NCI-H2196 (cell line): Measurements from ENCODE around the gene HARS2.
"Not testable (repeated sequence)": the region's sequence is repeated elsewhere in the genome, so short reads cannot be mapped to it uniquely, and the experiment has no call there.

Experiments
- DNase-seq: peaks from one replicate; lab custom pipeline; 2025; ENCODE audit not compliant: unreplicated experiment; lab: John Stamatoyannopoulos, UW

The HARS2 gene

DNA sequence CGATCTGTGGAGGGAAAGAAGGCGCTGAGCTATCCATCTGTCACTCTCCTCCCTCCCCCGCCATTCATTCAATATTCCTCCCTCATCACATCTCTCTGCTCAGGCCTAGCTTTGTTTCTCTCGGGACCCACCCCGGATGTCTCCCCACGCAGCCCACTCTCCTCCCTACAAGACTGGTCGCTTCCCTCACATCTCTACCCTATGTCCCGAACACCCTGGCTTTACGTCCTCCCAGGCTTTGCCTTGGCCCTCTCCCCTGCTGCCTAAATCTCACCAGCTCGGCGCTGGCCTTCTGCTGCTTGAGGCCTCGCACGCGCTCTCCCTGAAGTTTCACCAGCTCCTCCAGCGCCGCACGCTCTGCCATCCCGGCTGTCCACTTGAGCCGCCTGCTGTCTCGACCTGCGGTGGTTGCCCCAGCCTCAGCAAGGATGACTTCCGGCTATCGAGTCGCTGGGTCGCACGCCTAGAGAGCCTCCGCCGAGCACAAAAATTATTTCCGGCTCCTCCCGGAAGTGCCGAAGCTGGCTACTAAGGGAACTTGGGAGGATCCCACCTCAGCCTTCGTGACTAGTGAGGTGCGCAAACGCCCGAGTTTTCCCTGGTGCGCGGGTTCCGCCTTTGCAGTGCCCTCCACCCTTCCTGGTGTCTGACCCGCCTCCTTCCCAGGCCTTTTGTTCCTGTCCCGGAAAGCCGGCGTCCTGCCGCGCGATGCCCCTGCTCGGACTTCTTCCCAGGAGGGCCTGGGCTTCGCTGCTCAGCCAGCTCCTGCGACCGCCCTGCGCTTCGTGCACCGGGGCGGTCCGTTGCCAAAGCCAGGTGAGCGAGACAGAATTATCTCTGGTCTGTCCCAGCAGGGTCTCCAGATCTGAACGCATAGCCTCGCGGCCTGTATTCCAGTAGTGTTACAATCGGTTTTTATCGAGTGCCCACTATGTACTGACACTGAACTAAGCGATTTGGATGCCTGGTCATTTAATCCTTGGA is at the start of gene HARS2, which contains the start of gene HARS1:
TSS of gene HARS2 (plus strand) at position 515 of the 984 bp plus-strand sequence. CDS start at position 709, 194 bp downstream.
TSS of gene HARS1 (minus strand) at position 430 of the 984 bp plus-strand sequence. CDS start at position 364, 66 bp downstream.
- peak; percentile 95 for DNase-seq

DNA sequence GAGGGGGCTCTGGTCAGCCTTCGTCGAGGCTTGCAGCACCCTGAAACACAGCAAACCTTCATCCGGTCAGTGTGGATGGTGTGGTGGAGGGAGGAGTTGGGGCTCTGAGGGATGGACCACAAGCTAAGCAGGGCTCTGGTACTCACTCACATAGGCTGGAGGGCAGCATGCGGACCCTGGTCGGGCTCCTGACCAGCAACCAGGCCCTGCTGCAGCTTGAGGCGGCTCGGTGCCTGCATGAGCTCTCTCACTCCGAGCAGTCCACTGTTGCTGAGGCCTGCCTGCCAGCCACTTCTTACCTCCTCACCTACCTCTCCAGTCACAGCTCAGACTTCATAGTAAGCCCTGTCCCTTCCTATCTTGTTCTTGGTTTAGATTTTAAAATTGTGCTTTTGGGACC is 49.5 kb upstream of the HARS2 start:
- DNase-seq = no peak

DNA sequence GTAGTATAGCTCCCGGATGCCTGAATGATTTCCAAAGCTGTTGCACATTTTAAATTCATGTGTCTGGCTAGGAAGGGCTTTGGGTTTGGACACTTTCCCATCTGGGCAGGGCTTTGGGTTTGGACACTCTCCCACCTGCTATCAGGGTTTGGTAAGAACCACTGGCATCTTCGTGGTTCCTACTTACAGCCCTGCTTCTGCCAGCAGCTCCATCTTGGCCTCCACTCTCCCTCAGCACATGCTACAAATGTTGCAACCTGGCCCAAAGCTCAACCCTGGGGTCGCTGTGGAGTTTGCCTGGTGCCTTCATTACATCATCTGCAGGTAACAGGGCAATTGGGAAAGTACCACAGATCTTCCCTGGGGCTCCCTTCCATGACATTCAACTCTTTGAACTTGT is 48.5 kb upstream of the HARS2 start:
- no peak for DNase-seq

DNA sequence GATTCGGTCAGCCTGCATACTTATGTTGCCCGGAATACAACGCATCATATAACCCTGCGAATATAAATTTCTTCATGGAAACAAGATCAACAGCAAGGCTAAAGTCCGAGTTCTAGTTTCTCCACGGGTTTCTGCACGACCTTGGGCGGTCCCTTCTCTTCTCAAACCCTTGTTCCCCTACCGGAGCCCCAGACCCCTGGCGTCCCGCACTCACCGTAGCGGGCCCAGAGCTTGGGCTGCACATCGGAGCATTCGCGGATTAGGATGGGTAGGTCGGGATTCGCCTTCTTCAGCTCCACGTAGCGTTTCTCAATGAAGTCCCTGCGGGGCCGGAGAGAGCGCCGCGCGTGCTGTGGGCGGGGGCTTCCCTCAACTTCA is 44.2 kb upstream of the HARS2 start:
- DNase-seq = no peak

- DNase-seq = no peak
Measured at GRCh38 chr5:140658870-140659269, 32.4 kb upstream of the HARS2 start.

- DNase-seq = not testable (repeated sequence)
Measured at GRCh38 chr5:140660371-140660770, 30.9 kb upstream of the HARS2 start.

- DNase-seq = no peak
Measured at GRCh38 chr5:140664030-140664358, 27.3 kb upstream of the HARS2 start.

DNA sequence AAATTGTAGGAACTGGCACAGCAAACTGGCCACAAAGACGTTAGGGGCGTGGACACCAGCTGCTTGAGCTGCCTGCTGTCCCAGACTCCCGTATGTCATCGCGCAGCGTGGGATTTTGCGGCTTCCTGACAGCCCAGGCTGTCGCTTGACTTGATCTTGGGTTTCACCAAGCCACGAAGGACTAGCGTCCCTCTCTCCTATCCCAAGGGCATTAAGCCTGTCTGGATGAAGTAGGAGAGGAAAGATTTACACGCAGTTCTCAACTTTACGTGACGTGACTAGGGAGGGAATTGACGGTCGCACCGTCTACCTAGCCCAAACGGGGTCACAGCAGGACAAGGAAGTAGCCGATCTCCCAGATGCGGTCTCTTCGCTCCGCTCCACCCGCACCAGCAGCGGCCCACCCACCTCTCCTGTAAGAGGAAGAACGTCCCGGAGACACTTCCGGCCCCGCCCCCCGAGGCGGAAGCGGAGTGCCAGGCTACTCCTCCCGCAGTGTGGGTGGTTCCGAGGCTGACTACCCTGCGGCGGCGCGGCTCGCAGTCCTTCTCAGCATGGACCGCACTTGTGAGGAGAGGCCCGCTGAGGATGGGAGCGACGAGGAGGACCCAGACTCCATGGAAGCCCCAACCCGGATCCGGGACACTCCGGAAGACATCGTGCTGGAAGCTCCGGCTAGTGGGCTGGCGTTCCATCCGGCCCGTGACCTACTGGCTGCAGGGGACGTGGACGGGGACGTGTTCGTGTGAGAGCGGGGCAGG is 26.7 kb upstream of the HARS2 start, which contains the start of gene WDR55:
TSS of gene WDR55 (plus strand) at position 546 of the 761 bp plus-strand sequence. CDS start at position 555, 9 bp downstream.
- DNase-seq = peak; percentile 87

DNA sequence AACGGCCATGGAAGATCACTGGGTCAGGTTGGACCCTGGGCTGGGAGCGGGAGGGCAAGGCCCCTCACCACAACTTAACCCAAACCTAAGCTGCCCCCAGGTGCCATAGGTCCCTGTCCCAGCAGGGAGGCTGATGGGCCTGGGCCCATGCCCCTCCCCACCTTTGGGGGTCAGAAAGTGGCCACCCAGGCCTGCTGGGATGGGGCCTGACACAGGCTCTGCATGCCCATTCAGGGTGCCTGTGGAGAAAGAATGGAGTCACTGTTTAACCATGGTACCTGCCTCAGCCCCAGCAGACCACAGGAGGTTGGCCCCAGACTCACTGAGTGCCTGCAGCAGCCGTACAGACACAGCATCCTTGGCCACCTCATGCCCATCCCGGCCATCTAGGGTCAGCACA is 20.2 kb upstream of the HARS2 start:
- not testable (repeated sequence) for DNase-seq

DNA sequence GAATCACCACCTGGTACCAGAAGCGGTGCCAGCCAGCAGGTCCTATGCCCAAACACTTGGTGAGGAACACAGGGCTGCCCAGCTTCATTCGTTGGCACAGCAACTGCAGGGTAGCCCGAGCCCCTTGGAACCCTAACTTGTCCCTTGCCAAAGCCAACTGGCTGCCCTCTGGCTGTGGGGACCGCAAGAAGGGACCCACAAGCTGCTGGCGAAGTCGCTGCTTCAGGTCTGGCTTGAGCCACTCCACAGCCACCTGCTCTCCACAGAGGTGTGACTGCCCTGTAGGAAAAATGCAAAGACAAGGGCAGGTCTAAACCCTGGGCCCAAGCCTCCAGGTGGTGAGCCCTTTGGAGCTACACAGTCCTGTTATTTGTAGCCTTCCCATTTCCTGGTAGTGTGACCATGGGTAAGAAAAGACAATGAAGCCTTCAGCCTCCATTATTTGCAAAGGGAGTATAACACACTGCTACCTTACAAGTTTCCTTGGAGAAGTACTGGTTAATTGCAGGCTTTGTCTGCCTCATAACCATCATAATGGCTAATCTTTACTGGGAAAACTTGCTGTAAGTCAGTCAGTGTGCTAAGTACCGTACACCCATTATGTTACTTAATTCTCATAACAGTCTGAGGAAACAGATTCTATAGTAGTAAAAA is 19.7 kb upstream of the HARS2 start:
- no peak for DNase-seq

GRCh38 chr5:140672455-140673186 is 18.6 kb upstream of the HARS2 start:
- DNase-seq = peak; percentile 37

GRCh38 chr5:140673187-140673976 is 17.9 kb upstream of the HARS2 start, which contains the start of gene DND1:
Gene DND1, minus strand, starts transcription at chr5:140673576. Its CDS starts 34 bp downstream, at chr5:140673542.
- DNase-seq = no peak

DNA sequence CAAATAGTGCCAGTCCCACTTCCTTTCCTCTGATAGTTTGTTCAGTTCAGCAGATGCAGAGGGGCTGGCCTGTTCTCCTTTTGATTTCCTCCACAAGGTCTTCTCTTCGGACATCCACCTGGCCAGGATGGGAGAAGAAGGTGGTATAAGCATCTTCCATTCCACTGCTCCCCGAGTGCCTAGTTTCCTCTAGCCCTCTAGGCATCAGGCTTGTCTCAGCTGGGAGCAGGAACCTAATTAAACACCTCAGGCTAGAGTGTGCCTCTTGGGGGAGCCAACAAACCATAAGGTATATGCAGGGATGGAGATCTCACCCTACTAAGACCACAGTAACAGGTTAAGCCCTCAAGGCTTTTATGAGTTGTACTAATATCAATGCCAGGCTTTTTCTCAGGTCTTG is 17.0 kb upstream of the HARS2 start:
- DNase-seq = no peak

DNA sequence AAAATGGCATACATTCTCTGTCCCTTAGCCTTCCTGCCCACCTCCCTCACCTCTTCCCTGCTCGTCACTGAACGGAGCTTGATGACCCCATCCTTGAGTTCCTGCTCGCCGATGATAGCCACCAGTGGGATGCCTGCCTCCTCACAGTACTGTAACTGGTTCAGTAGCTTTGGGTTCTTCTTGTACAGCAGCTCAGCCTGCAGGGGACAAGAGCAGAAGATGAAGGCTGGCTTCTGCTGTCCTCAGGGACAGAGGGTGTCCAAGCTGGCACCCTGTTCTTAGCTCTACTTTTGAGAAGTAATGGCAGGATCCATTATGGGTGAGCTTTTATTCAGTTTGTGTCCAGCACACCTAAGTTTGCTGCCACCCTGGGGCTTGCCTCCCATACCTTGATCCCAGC is 16.6 kb upstream of the HARS2 start:
- DNase-seq = no peak

DNA sequence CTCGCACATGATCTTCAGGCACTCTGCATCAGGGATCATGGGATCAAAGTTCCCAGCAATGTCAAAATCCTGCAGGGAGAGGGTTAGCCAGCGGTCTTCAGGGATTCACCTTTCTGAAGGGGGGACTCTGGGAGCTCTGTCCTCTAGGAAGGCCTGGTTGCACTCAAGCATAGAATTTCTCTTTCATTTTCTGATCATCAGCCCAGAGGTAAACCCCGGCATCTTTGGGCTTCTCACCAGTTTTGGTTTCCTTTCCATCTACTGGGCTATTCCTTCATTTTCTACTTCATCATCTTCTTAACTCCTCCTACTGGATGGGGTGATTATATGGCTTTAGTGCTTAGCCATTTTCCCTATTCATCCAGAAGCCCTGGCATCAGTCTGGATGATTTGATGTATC is 13.3 kb upstream of the HARS2 start:
- no peak for DNase-seq

- no peak for DNase-seq
Measured at GRCh38 chr5:140678993-140679392, 12.3 kb upstream of the HARS2 start.

GRCh38 chr5:140690376-140690932 is 801 bp upstream of the HARS2 start:
- no peak for DNase-seq

GRCh38 chr5:140694276-140694675 is 3.0 kb downstream of the HARS2 start:
- no peak for DNase-seq

GRCh38 chr5:140696891-140697492 is 5.7 kb downstream of the HARS2 start:
- no peak for DNase-seq
